Type B pancreatic cell (in vitro differentiated cells): ENCODE data around the gene BCL2L1. TPM values are rescaled to one million over a fixed set of nuclear protein-coding genes. Genes with fewer than 3 reads are reported as not detected.
"Not testable (repeated sequence)": the region's sequence is repeated elsewhere in the genome, so short reads cannot be mapped to it uniquely, and the experiment has no call there.

Source experiments
- DNase-seq: peaks from one replicate; pipeline ENCODE4 v3.0.0; 2021; ENCODE audit warnings: mixed read lengths; ENCODE audit not compliant: unreplicated experiment; ENCODE audit errors: extremely low spot score
- H3K27ac Mint-ChIP-seq: 2 replicates; pipeline ENCODE4 v1.8.0; 2021; ENCODE audit warnings: mild to moderate bottlenecking, mixed read lengths
- H3K27me3 Mint-ChIP-seq: 2 replicates; pipeline ENCODE4 v1.8.0; 2021; ENCODE audit warnings: mixed read lengths
- H3K36me3 Mint-ChIP-seq: 2 replicates; pipeline ENCODE4 v1.8.0; 2021; ENCODE audit warnings: mixed read lengths
- H3K4me1 Mint-ChIP-seq: one replicate; pipeline ENCODE4 v1.8.0; 2021; ENCODE audit warnings: mixed read lengths; ENCODE audit not compliant: unreplicated experiment
- H3K4me3 Mint-ChIP-seq: 2 replicates; pipeline ENCODE4 v1.8.0; 2021; ENCODE audit warnings: mild to moderate bottlenecking, mixed read lengths
- H3K9me3 Mint-ChIP-seq: 2 replicates; pipeline ENCODE4 v1.8.0; 2021; ENCODE audit warnings: mixed read lengths
- total RNA-seq: library from RNA; stranded (reverse); gene quantifications from 2 replicates; pipeline ENCODE4 v1.2.1, GENCODE V29; 2021; ENCODE audit warnings: low replicate concordance
- TF ChIP-seq, protein P1 (sequence below): fragments of 200-600 bp; sonication (generic); conservative IDR thresholded peaks from 2 replicates; pipeline ENCODE4 v1.5.0; 2021; ENCODE audit warnings: antibody characterized with exemption, mild to moderate bottlenecking

BCL2L1 gene
- total RNA-seq, 1 donor from 2014 or later: 142 TPM

DNA sequence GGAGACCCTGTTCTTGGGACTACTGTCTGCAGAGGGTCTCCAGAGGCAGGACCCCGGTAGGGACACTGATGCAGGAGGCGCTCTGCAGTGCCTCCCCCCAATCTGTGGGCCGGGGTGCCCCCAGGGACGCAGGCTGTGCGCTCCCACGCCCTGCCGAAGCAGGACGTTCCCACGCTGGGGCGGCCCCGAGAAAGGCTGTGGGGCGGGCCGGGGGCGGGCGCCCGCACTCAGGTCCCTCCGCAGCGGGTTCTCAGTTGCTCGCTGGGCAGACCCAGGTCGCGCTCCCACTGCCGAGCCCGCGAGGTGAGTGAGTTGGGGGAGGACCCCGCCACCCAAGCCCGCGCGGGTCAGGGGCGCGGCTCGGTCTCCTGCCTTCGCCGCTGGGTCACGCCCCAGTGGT, 85.0 kb downstream of the BCL2L1 start, which contains the start of gene COX4I2:
COX4I2 (plus strand) TSS at position 253 of the 400 bp plus-strand sequence. CDS start 1,106 bp downstream, outside the sequence.
- H3K27ac Mint-ChIP-seq: no peak within 1 kb of the TSS
- TF ChIP-seq, protein P1, sequence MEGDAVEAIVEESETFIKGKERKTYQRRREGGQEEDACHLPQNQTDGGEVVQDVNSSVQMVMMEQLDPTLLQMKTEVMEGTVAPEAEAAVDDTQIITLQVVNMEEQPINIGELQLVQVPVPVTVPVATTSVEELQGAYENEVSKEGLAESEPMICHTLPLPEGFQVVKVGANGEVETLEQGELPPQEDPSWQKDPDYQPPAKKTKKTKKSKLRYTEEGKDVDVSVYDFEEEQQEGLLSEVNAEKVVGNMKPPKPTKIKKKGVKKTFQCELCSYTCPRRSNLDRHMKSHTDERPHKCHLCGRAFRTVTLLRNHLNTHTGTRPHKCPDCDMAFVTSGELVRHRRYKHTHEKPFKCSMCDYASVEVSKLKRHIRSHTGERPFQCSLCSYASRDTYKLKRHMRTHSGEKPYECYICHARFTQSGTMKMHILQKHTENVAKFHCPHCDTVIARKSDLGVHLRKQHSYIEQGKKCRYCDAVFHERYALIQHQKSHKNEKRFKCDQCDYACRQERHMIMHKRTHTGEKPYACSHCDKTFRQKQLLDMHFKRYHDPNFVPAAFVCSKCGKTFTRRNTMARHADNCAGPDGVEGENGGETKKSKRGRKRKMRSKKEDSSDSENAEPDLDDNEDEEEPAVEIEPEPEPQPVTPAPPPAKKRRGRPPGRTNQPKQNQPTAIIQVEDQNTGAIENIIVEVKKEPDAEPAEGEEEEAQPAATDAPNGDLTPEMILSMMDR: no peak
- no peaks in the 10 kb centered on the region for H3K36me3 Mint-ChIP-seq
- H3K27me3 Mint-ChIP-seq: no peaks in the 10 kb centered on the region
- DNase-seq: no peak
- H3K4me1 Mint-ChIP-seq: no peaks in the 10 kb centered on the region
- no peaks in the 10 kb centered on the region for H3K9me3 Mint-ChIP-seq
- no peak within 1 kb of the TSS for H3K4me3 Mint-ChIP-seq

DNA sequence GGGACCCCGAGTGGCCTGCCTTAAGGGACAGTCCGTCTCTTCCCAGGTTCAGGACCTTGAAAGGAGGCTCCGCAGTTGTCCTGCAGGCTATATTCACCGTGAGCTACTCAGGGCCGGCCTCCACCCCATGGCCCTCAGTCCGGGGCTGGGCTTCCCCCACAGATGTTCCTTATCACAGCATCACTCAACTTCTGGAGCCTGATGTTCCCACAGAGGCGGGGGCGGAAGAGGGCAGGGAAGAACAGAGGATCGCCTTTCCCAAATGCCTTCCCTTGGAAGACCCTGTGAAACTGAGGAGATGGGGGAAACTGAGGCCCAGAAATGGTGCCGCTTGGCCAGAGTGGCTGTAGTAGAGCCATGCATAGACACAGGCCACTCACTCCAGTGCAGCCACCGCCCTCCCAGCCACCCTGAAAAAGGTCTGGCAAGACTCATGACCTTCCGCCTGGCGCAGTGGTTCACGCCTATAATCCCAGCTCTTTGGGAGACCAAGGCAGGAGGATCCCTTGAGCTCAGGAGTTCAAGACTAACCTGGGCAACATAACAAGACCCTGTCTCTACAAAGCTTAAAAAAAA, 89.2 kb downstream of the BCL2L1 start:
- TF ChIP-seq, protein P1: no peak
- Mint-ChIP-seq H3K9me3 (no peaks in the 10 kb centered on the region), H3K36me3 (no peaks in the 10 kb centered on the region), H3K27ac (no peak overlapping the region), H3K27me3 (no peaks in the 10 kb centered on the region), H3K4me1 (no peaks in the 10 kb centered on the region), H3K4me3 (no peak overlapping the region)
- DNase-seq: no peak

DNA sequence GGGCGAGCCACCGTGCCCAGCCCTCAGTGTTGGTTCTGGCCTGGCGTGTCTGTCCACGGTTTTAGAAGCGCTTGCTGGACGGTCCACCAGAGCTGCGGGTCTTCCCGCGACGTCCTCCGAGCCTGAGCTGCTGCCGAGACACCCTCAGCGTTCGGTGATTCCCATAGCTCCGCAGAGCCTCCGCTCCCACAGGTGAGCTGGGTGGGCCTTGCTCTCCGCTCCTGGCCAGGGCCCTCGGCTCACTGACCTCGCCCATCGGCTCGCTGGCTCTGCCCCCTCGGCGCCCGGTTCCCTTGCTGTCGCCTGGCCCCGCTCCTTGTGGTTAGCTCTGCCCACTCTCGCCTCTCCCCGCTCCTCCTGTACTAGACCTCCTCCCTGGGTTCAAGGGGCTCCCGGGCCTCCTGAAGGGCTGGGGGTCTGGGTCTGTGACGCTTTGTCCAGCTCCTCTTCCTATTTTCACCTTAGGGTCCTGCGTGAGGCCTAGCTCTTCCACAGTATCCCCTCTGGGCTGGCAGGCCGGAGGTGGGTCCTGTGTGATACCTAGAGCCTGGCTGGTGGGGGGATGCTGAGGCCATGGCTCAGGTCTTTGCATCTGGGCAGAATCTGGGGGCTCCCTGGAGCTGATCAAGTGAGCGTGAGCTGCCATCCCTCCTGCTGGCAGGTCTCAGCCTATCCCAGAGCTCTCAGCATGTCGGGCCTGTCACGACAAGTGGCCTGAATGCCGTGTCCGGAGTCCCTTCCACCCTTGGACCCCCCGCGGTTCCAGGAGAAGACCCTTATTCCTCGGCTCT, 89.9 kb downstream of the BCL2L1 start:
- H3K27ac Mint-ChIP-seq: no peak overlapping the region
- H3K4me1 Mint-ChIP-seq: no peaks in the 10 kb centered on the region
- no peaks in the 10 kb centered on the region for H3K27me3 Mint-ChIP-seq
- TF ChIP-seq, protein P1: no peak
- H3K36me3 Mint-ChIP-seq: no peaks in the 10 kb centered on the region
- DNase-seq: no peak
- no peaks in the 10 kb centered on the region for H3K9me3 Mint-ChIP-seq
- H3K4me3 Mint-ChIP-seq: no peak overlapping the region

DNA sequence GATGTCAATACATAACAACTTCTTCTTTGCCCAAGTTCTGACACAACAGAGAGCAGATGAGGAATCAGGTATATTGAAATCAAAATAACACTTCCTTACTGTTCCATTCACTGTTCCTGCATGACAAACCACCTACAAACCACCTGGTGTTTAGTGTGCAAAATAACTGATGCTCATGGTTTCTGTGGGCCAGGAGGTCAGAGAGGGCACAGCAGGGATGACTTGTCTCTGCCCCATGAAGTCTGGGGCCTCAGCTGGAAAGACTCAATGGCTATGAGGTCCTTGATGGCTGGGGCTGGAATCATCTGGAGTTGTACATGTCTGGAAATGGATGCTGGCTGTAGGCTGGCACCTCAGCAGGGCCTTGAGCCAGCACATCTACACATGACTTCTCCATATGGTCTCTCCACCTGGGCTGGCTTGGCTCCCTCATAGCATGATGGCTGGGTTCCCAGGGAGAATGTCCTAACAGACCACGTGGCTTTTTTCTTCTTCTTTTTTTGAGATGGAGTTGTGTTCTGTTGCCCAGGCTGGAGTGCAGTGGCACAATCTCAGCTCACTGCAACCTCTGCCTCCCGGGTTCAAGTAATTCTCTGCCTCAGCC, 92.4 kb downstream of the BCL2L1 start:
- Mint-ChIP-seq H3K4me3 (no peak overlapping the region), H3K36me3 (no peaks in the 10 kb centered on the region), H3K27ac (no peak overlapping the region), H3K4me1 (no peaks in the 10 kb centered on the region), H3K27me3 (no peaks in the 10 kb centered on the region), H3K9me3 (no peaks in the 10 kb centered on the region)
- TF ChIP-seq, protein P1: no peak
- DNase-seq: no peak

DNA sequence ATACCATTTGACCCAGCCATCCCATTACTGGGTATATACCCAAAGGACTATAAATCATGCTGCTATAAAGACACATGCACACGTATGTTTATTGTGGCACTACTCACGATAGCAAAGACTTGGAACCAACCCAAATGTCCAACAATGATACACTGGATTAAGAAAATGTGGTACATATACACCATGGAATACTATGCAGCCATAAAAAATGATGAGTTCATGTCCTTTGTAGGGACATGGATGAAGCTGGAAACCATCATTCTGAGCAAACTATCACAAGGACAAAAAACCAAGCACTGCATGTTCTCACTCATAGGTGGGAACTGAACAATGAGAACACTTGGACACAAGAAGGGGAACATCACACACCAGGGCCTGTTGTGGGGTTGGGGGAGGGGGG, 94.6 kb downstream of the BCL2L1 start:
- not testable (repeated sequence) for H3K36me3 Mint-ChIP-seq, H3K27ac Mint-ChIP-seq, H3K9me3 Mint-ChIP-seq, H3K27me3 Mint-ChIP-seq, DNase-seq, H3K4me1 Mint-ChIP-seq, H3K4me3 Mint-ChIP-seq

DNA sequence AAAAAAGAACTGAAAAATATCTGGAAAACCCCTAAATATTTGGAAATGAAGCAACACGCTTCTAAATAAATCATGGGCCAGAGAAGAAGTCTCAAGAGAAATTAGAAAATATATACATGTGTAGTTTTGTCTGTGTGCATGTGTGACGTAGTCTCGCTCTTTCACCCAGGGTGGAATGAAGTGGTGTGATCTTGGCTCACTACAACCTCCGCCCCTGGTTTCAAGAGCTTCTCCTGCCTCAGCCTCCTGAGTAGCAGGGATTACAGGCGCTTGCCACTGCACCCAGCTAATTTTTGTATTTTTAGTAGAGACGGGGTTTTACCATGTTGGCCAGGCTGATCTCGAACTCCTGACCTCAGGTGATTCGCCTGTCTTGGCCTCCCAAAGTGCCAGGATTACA, 96.1 kb downstream of the BCL2L1 start:
- not testable (repeated sequence) for DNase-seq, H3K4me3 Mint-ChIP-seq, H3K4me1 Mint-ChIP-seq, H3K9me3 Mint-ChIP-seq, H3K27ac Mint-ChIP-seq, H3K27me3 Mint-ChIP-seq, H3K36me3 Mint-ChIP-seq

DNA sequence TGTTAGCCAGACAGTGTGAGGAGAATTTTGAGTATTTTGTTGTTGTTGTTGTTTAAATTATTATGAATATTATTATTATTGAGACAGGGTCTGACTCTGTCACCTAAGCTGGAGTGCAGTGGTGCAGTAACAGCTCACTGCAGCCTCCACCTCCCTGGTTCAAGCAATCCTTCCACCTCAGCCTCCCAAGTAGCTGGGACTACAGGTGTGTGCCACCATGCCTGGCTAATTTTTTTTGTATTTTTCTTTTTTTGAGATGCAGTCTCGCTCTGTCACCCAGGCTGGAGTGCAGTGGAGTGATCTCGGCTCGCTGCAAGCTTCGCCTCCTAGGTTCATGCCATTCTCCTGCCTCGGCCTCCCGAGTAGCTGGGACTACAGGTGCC, 99.6 kb downstream of the BCL2L1 start:
- not testable (repeated sequence) for H3K27ac Mint-ChIP-seq, H3K9me3 Mint-ChIP-seq, DNase-seq, H3K36me3 Mint-ChIP-seq, H3K4me1 Mint-ChIP-seq, H3K27me3 Mint-ChIP-seq, H3K4me3 Mint-ChIP-seq
